NCI-H1694 (cell line): ENCODE measurements around the gene NEDD9.

Experiments
- DNase-seq: peaks from one replicate; lab custom pipeline; 2025; lab: John Stamatoyannopoulos, UW

Gene NEDD9

GRCh38 chr6:11179419-11180202, 52.9 kb downstream of the NEDD9 start:
- DNase-seq, result no peak

- no peak for DNase-seq
Measured at GRCh38 chr6:11179088-11179418, 53.4 kb downstream of the NEDD9 start.

GRCh38 chr6:11177271-11177670, 55.2 kb downstream of the NEDD9 start:
- no peak for DNase-seq

GRCh38 chr6:11174242-11174611, 58.2 kb downstream of the NEDD9 start:
- DNase-seq, result no peak

- peak; percentile 52 for DNase-seq
Measured at GRCh38 chr6:11172501-11173327, 59.8 kb downstream of the NEDD9 start.

GRCh38 chr6:11171952-11172351, 60.5 kb downstream of the NEDD9 start:
- DNase-seq, result no peak

GRCh38 chr6:11168091-11168635, 64.3 kb downstream of the NEDD9 start:
- DNase-seq, result no peak

- DNase-seq, result no peak
Measured at GRCh38 chr6:11166948-11167347, 65.5 kb downstream of the NEDD9 start.

- DNase-seq, result no peak
Measured at GRCh38 chr6:11164717-11165646, 67.5 kb downstream of the NEDD9 start.

- DNase-seq, result no peak
Measured at GRCh38 chr6:11163932-11164331, 68.5 kb downstream of the NEDD9 start.

- DNase-seq, result no peak
Measured at GRCh38 chr6:11162262-11162661, 70.2 kb downstream of the NEDD9 start.

GRCh38 chr6:11161031-11161956, 71.2 kb downstream of the NEDD9 start:
- DNase-seq, result no peak

- no peak for DNase-seq
Measured at GRCh38 chr6:11160199-11160598, 72.3 kb downstream of the NEDD9 start.

GRCh38 chr6:11155589-11155988, 76.9 kb downstream of the NEDD9 start:
- DNase-seq, result no peak

GRCh38 chr6:11153447-11153846, 79.0 kb downstream of the NEDD9 start:
- no peak for DNase-seq

GRCh38 chr6:11152581-11152980, 79.9 kb downstream of the NEDD9 start:
- DNase-seq, result no peak

GRCh38 chr6:11151488-11151887, 81.0 kb downstream of the NEDD9 start:
- DNase-seq, result no peak

- DNase-seq, result no peak
Measured at GRCh38 chr6:11149551-11149950, 82.9 kb downstream of the NEDD9 start.

- DNase-seq, result no peak
Measured at GRCh38 chr6:11146117-11146826, 86.2 kb downstream of the NEDD9 start.

- DNase-seq, result no peak
Measured at GRCh38 chr6:11144393-11144851, 88.0 kb downstream of the NEDD9 start.
